Endothelial cell of umbilical vein (primary cell): ENCODE results near the gene ITGB2. TPM values are rescaled to one million over a fixed set of nuclear protein-coding genes. Genes with fewer than 3 reads are reported as not detected.
A peak's percentile ranks its signal among the peaks of the same experiment; 100 is the strongest.

Source experiments
- BruUV-seq: library from RNA; stranded (reverse); fragments of 400-500 nt; replicated peaks from 2 replicates; lab custom pipeline; 2021; lab: Mats Ljungman, UMichigan
- CTCF ChIA-PET: fragments of 300-600, 350-600 bp; sonication (Branson Sonifier 250); formaldehyde crosslinking; loops from one replicate; lab custom pipeline; 2021; ENCODE audit warnings: antibody characterized with exemption, inconsistent platforms; lab: Charles Lee
- POLR2A ChIA-PET: fragments of 300-600, 350-600 bp; sonication (Branson Sonifier 250); formaldehyde crosslinking; loops from one replicate; lab custom pipeline; 2021; ENCODE audit warnings: antibody characterized with exemption, inconsistent platforms; lab: Charles Lee
- DNase-seq: peaks from one replicate; pipeline ENCODE4 v3.0.0-alpha.2; 2011; ENCODE audit warnings: low read depth, low spot score
- FAIRE-seq: peaks from 2 replicates; lab custom pipeline; 2011; peaks lifted over from hg19 to GRCh38; lab: Jason Lieb, UNC
- H2AFZ ChIP-seq: 2 replicates; pipeline ENCODE4 v1.6.0; 2012; ENCODE audit warnings: low read depth, low read length, control low read depth, inconsistent platforms
- H3K27ac ChIP-seq: 2 replicates; pipeline ENCODE4 v1.5.1; 2011; ENCODE audit warnings: low read depth, mild to moderate bottlenecking, control low read depth, low read length, moderate library complexity; ENCODE audit not compliant: insufficient read depth
- H3K27me3 ChIP-seq, 2 experiments: 2 replicates each; pipeline versions ENCODE4 v1.6.0 to v1.6.1; 2011; ENCODE audit warnings: low read length in 2 of 2, mixed read lengths in 1 of 2; ENCODE audit not compliant: control insufficient read depth in 2 of 2, insufficient read depth in 2 of 2
- H3K36me3 ChIP-seq, 2 experiments: 2 replicates in 1 of 2; 3 replicates in 1 of 2; pipeline ENCODE4 v1.5.1; 2011; ENCODE audit warnings: low read length in 2 of 2, mild to moderate bottlenecking in 1 of 2, moderate library complexity in 1 of 2; ENCODE audit not compliant: control insufficient read depth in 2 of 2, insufficient read depth in 2 of 2; ENCODE audit errors: extremely low read depth in 1 of 2
- H3K4me1 ChIP-seq: 3 replicates; pipeline ENCODE4 v1.5.1; 2011; ENCODE audit warnings: mild to moderate bottlenecking, low read length; ENCODE audit not compliant: control insufficient read depth, insufficient read depth; ENCODE audit errors: extremely low read depth
- H3K4me2 ChIP-seq: 2 replicates; pipeline ENCODE4 v1.6.1; 2011; ENCODE audit warnings: low read length, control low read depth, mixed read lengths; ENCODE audit not compliant: insufficient read depth
- H3K4me3 ChIP-seq, 3 experiments: fragments of 200-600 bp in 1 of 3; sonication (generic), shearing (Covaris generic) in 1 of 3; replicated peaks in 1 of 3; 2 replicates each; pipeline ENCODE4 v1.5.1; 2011 to 2016; ENCODE audit warnings: control low read depth in 3 of 3, low read length in 3 of 3, mild to moderate bottlenecking in 2 of 3, inconsistent platforms in 1 of 3, low read depth in 1 of 3, moderate library complexity in 1 of 3; ENCODE audit not compliant: insufficient read depth in 1 of 3
- H3K79me2 ChIP-seq: 2 replicates; pipeline ENCODE4 v1.6.0; 2012; ENCODE audit warnings: low read length, inconsistent platforms; ENCODE audit not compliant: control insufficient read depth, insufficient read depth
- H3K9ac ChIP-seq: replicated peaks from 2 replicates; pipeline ENCODE3; 2011; ENCODE audit warnings: low read length, control low read depth; ENCODE audit not compliant: insufficient read depth; ENCODE audit errors: extremely low read depth
- H3K9me1 ChIP-seq: replicated peaks from 3 replicates; pipeline ENCODE4 v1.6.0; 2011; ENCODE audit warnings: mild to moderate bottlenecking, low read length; ENCODE audit not compliant: control insufficient read depth, insufficient read depth; ENCODE audit errors: extremely low read depth
- H3K9me3 ChIP-seq: replicated peaks from 2 replicates; pipeline ENCODE4 v1.5.1; 2012; ENCODE audit warnings: low read length, inconsistent platforms; ENCODE audit not compliant: control insufficient read depth, insufficient read depth
- H4K20me1 ChIP-seq: replicated peaks from 2 replicates; pipeline ENCODE3; 2011; ENCODE audit warnings: mild to moderate bottlenecking, low read length; ENCODE audit not compliant: control insufficient read depth, insufficient read depth; ENCODE audit errors: extremely low read depth
- EZH2 ChIP-seq: IDR thresholded peaks from 2 replicates; pipeline ENCODE4 v1.6.1; 2012; ENCODE audit warnings: borderline replicate concordance, low read depth, mild to moderate bottlenecking, moderate library complexity, low read length, inconsistent platforms; ENCODE audit not compliant: severe bottlenecking
- FOS ChIP-seq: IDR thresholded peaks from 2 replicates; pipeline ENCODE4 v1.6.1; 2011; ENCODE audit warnings: mild to moderate bottlenecking, low read length, moderate library complexity, borderline replicate concordance; ENCODE audit not compliant: insufficient read depth
- GATA2 ChIP-seq: IDR thresholded peaks from 2 replicates; pipeline ENCODE4 v1.7.0; 2011; ENCODE audit warnings: low read depth, mild to moderate bottlenecking, moderate library complexity, mixed read lengths, low read length; ENCODE audit not compliant: insufficient read length, insufficient read depth
- JUN ChIP-seq: IDR thresholded peaks from 2 replicates; pipeline ENCODE4 v1.6.1; 2011; ENCODE audit warnings: borderline replicate concordance, low read depth; ENCODE audit not compliant: insufficient read length, insufficient read depth
- MAX ChIP-seq: IDR thresholded peaks from 2 replicates; pipeline ENCODE4 v1.6.1; 2011; ENCODE audit not compliant: insufficient read depth, insufficient read length
- MYC ChIP-seq: IDR thresholded peaks from one replicate; pipeline ENCODE4 v1.6.1; 2011; ENCODE audit warnings: mild to moderate bottlenecking, low read depth, low read length
- POLR2A ChIP-seq: IDR thresholded peaks from 2 replicates; pipeline ENCODE4 v1.6.1; 2012; ENCODE audit warnings: low read depth, mild to moderate bottlenecking, control low read depth, low read length
- POLR2AphosphoS5 ChIP-seq: IDR thresholded peaks from 2 replicates; pipeline ENCODE4 v1.6.1; 2012; ENCODE audit warnings: low read depth, mild to moderate bottlenecking, control low read depth, low read length, moderate library complexity; ENCODE audit not compliant: insufficient read depth
- dilution Hi-C: fragments of 300-500 bp; cut with MboI; formaldehyde crosslinking; loops from one replicate; pipeline ENCODE4 v1.15.0; 2019; ENCODE audit warnings: low sequenced_read_pairs; ENCODE audit not compliant: extremely low pct_ligation_motif_present
- intact Hi-C: fragments of 100-400 bp; cut with micrococcal nuclease; formaldehyde crosslinking; loops from one replicate; pipeline ENCODE4 v1.10.0; 2022
- polyA plus RNA-seq, 4 experiments: library from polyadenylated mRNA; depleted of rRNA in 3 of 4; stranded (reverse) in 3 of 4; unstranded in 1 of 4; fragments of >200 nt; gene quantifications; 2 replicates each; pipeline versions ENCODE4 v1.2.1 to v1.2.3, GENCODE V29; 2011 to 2012; ENCODE audit warnings: missing spikeins in 1 of 4
- total RNA-seq: library from RNA; stranded (reverse); gene quantifications from 2 replicates; pipeline ENCODE4 v1.2.3, GENCODE V29; 2021
- TF ChIP-seq, protein P1 (sequence below), 2 donors: IDR thresholded peaks; 1 replicate in 1 of 2; 2 replicates in 1 of 2; pipeline ENCODE4 v1.5.1; 2011; ENCODE audit warnings: low read length in 2 of 2, mild to moderate bottlenecking in 2 of 2, moderate library complexity in 2 of 2, control low read depth in 1 of 2, inconsistent platforms in 1 of 2, low read depth in 1 of 2; ENCODE audit not compliant: insufficient read depth in 1 of 2; ENCODE audit errors: extremely low read depth in 1 of 2

ITGB2 gene
- total and polyA plus RNA-seq, 2 donors (not counting 3 experiments of a cell fraction or from before 2014, with no cell fraction given) = 0.39 to 0.91 TPM

DNA sequence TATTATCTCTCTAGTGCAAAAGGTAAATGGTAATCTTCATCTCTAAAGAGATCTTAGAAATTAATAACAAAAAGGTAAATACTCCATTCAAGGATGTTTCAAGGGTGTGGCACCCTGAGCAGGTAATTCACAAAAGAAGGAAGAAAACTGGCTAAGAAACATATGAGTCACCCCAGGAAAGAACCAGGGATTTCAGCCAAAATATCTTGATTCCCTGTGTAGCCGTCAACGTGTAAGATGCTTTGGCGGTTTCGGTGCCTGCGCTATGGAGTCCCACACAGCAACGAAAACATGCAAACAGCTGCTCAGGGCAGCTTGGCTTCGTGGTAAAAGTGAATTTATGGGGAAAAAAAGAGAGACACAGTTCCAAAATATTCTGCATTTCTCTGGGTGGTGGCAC is 3.7 kb downstream of the ITGB2 start:
- no peaks in the 10 kb centered on the region for H3K9me1 ChIP-seq
- H3K79me2 ChIP-seq = no peaks in the 10 kb centered on the region
- H3K9me3 ChIP-seq = no peaks in the 10 kb centered on the region
- POLR2A ChIA-PET = no interaction called here
- TF ChIP-seq MAX (no peak), JUN (no peak), FOS (peak; percentile 26), MYC (no peak)
- no TSS peak for BruUV-seq
- no peaks in the 10 kb centered on the region for H4K20me1 ChIP-seq
- intact Hi-C loops = no loop called here
- CTCF ChIA-PET = interaction anchor here (0.8 to 1.9 kb wide), 7 partner anchors 10 to 123 kb away, joined by 3 to 11 read pairs (median 5); no protein-coding TSS in a partner anchor
- DNase-seq = no peak
- no peak overlapping the region for H3K9ac ChIP-seq
- H3K36me3 ChIP-seq = no peaks in the 10 kb centered on the region
- no peak overlapping the region for H3K4me3 ChIP-seq
- H3K4me2 ChIP-seq = no peak overlapping the region
- no peak overlapping the region for H3K27ac ChIP-seq
- FAIRE-seq = peak; percentile 73
- peaks cover 22% of the 10 kb centered on the region for H3K4me1 ChIP-seq
- dilution Hi-C loops = no loop called here
- peaks cover 2 to 5% of the 10 kb centered on the region in 2 experiments for H3K27me3 ChIP-seq
- no peak overlapping the region for H2AFZ ChIP-seq

- Histone ChIP-seq H3K27ac (peak overlapping the region; percentile 33), H3K9me1 (no peaks in the 10 kb centered on the region), H3K4me1 (peaks cover 28% of the 10 kb centered on the region), H3K79me2 (no peaks in the 10 kb centered on the region), H3K36me3 (no peaks in the 10 kb centered on the region), H3K4me2 (peak overlapping the region; percentile 40), H3K4me3 (no peak overlapping the region), H3K9ac (no peak overlapping the region), H3K9me3 (no peaks in the 10 kb centered on the region), H2AFZ (peak overlapping the region; percentile 53), H4K20me1 (no peaks in the 10 kb centered on the region), H3K27me3 (no peaks in the 10 kb centered on the region)
- CTCF ChIA-PET = interaction anchor here (0.8 to 4.9 kb wide), 9 partner anchors 13 to 224 kb away, joined by 3 to 25 read pairs (median 4); partner anchors contain the start of gene UBE2G2
- no peak for FAIRE-seq
- DNase-seq = no peak
- dilution Hi-C loops = no loop called here
- intact Hi-C loops = no loop called here
- BruUV-seq = no TSS peak
- TF ChIP-seq EZH2 (no peak), MYC (no peak), FOS (no peak), JUN (no peak), GATA2 (no peak), MAX (no peak), POLR2A (no peak), POLR2AphosphoS5 (no peak)
- TF ChIP-seq, protein P1, sequence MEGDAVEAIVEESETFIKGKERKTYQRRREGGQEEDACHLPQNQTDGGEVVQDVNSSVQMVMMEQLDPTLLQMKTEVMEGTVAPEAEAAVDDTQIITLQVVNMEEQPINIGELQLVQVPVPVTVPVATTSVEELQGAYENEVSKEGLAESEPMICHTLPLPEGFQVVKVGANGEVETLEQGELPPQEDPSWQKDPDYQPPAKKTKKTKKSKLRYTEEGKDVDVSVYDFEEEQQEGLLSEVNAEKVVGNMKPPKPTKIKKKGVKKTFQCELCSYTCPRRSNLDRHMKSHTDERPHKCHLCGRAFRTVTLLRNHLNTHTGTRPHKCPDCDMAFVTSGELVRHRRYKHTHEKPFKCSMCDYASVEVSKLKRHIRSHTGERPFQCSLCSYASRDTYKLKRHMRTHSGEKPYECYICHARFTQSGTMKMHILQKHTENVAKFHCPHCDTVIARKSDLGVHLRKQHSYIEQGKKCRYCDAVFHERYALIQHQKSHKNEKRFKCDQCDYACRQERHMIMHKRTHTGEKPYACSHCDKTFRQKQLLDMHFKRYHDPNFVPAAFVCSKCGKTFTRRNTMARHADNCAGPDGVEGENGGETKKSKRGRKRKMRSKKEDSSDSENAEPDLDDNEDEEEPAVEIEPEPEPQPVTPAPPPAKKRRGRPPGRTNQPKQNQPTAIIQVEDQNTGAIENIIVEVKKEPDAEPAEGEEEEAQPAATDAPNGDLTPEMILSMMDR (IDR thresholded peaks at IDR 0.05; ENCODE audit: extremely low read depth in 1 of 2, insufficient read depth in 1 of 2, low read depth in 1 of 2, low read length in 2 of 2) = no peak
- POLR2A ChIA-PET = no interaction called here
Observed at GRCh38 chr21:44914176-44914874, 6.4 kb downstream of the ITGB2 start.
